A204.1 (cell line): ENCODE data around the gene METTL1.
"Not testable (repeated sequence)": the region's sequence is repeated elsewhere in the genome, so short reads cannot be mapped to it uniquely, and the experiment has no call there.

Source experiments
- FAIRE-seq: peaks from 2 replicates; lab custom pipeline; 2012; peaks lifted over from hg19 to GRCh38; lab: Jason Lieb, UNC

Gene METTL1

GRCh38 chr12:57771873-57772428 is at the start of gene METTL1:
Gene METTL1 (minus strand): TSS chr12:57772105. CDS start chr12:57772083, 22 bp downstream.
- peak; percentile 47 for FAIRE-seq

- FAIRE-seq: not testable (repeated sequence)
These were observed 49.1 kb upstream of the METTL1 start for GRCh38 chr12:57821015-57821414.

GRCh38 chr12:57820119-57820518 is 48.2 kb upstream of the METTL1 start:
- FAIRE-seq: not testable (repeated sequence)

GRCh38 chr12:57817990-57818331 is 46.1 kb upstream of the METTL1 start:
- not testable (repeated sequence) for FAIRE-seq

- FAIRE-seq: no peak
These were observed 45.5 kb upstream of the METTL1 start for GRCh38 chr12:57817261-57817989.

- no peak for FAIRE-seq
These were observed 44.9 kb upstream of the METTL1 start for GRCh38 chr12:57816855-57817151.

- no peak for FAIRE-seq
These were observed 44.3 kb upstream of the METTL1 start for GRCh38 chr12:57816001-57816854.

- no peak for FAIRE-seq
These were observed 43.5 kb upstream of the METTL1 start for GRCh38 chr12:57815177-57816000.

GRCh38 chr12:57813971-57814772 is 42.3 kb upstream of the METTL1 start:
- FAIRE-seq: no peak

- no peak for FAIRE-seq
These were observed 41.4 kb upstream of the METTL1 start for GRCh38 chr12:57813111-57813970.

- FAIRE-seq: no peak
These were observed 39.3 kb upstream of the METTL1 start for GRCh38 chr12:57811028-57811755.

- FAIRE-seq: no peak
These were observed 38.5 kb upstream of the METTL1 start for GRCh38 chr12:57810450-57810849.

- FAIRE-seq: no peak
These were observed 37.5 kb upstream of the METTL1 start for GRCh38 chr12:57809425-57809824.

GRCh38 chr12:57808351-57808750 is 36.4 kb upstream of the METTL1 start:
- FAIRE-seq: no peak

GRCh38 chr12:57807285-57807684 is 35.4 kb upstream of the METTL1 start:
- no peak for FAIRE-seq

GRCh38 chr12:57806677-57807076 is 34.8 kb upstream of the METTL1 start:
- FAIRE-seq: no peak

GRCh38 chr12:57803319-57803893 is 31.5 kb upstream of the METTL1 start:
- FAIRE-seq: no peak

GRCh38 chr12:57802607-57803006 is 30.7 kb upstream of the METTL1 start:
- no peak for FAIRE-seq

GRCh38 chr12:57800965-57801364 is 29.1 kb upstream of the METTL1 start:
- FAIRE-seq: no peak

- no peak for FAIRE-seq
These were observed 26.0 kb upstream of the METTL1 start for GRCh38 chr12:57797933-57798332.
